ENCODE data around the gene MYO16.
"Not testable (repeated sequence)": the region's sequence is repeated elsewhere in the genome, so short reads cannot be mapped to it uniquely, and the experiment has no call there.

The MYO16 gene

GRCh38 chr13:109206616-109207015, 577.2 kb downstream of the MYO16 start:
- in situ Hi-C loops (cut with HindIII; ENCODE audit: low sequenced_read_pairs) = loop anchor here (5.0 kb wide), 1 partner anchor 51 kb away; no protein-coding TSS in a partner anchor

DNA sequence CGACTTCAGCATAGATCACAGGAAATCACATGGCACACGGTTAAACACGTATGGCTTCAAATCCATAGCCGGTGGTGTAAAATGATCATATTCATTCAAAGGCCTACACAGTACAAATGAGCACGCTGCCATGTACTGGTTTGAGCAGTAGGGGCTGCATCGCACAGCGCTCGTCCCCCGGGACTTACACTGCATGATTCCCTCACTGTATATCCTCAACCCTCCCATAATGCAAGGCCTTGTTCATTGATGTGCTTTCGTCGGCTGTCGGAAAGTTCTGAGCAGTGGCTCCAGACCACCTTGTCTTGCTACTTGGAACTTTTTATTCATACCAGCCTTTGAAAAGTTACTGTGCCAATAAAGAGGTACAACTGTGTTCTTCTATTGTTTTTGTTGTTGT, 578.2 kb downstream of the MYO16 start:
- in situ Hi-C loops (cut with HindIII; ENCODE audit: low sequenced_read_pairs) = loop anchor here (5.0 kb wide), 1 partner anchor 50 kb away; no protein-coding TSS in a partner anchor

DNA sequence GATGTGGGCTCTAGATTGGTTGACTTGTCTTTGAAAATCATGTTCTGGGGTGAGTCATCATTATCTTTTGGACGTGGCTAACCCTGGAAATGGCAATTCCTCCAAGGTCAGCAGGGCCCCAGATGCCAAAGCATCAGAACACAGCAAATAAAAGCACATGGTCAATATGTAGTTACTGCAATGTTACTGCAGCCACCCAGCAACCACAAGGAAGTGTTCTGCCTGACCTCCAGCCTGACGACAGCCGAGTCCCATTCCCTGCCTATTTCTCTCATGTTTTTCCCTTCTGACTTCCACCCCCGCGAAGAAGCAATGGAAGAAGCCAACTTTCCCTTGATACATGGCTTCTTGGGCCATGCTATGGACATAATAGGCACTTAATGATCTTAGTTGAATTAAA, 579.1 kb downstream of the MYO16 start:
- in situ Hi-C loops (cut with HindIII; ENCODE audit: low sequenced_read_pairs) = loop anchor here (5.0 kb wide), 1 partner anchor 49 kb away; no protein-coding TSS in a partner anchor

- in situ Hi-C loops (cut with HindIII; ENCODE audit: low sequenced_read_pairs) = loop anchor here (5.0 kb wide), 1 partner anchor 48 kb away; no protein-coding TSS in a partner anchor
These were observed 580.1 kb downstream of the MYO16 start for GRCh38 chr13:109209526-109209925.

GRCh38 chr13:109211616-109212015, 582.2 kb downstream of the MYO16 start:
- in situ Hi-C loops (cut with HindIII; ENCODE audit: low sequenced_read_pairs) = no loop called here

GRCh38 chr13:109212650-109213049, 583.2 kb downstream of the MYO16 start:
- in situ Hi-C loops (cut with HindIII; ENCODE audit: low sequenced_read_pairs) = no loop called here

DNA sequence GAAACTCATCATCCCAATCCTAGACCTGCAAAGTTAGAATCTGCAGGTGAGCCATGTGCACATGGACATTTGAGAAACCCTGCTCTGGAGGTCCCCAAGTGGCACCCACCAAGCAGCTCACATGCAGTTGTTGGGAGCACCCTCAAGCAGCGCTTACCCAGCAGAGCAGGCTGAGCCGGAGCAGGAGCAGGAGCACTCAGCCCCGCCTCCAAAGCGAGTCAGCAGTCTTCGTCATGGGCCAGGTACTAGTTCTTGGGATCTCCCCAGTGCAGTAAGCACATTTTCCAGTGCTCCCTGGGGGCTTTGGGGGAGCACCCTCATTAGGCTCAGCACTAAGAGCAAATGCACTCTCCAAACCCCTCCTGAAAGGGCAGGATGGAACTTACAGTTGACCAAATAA, 584.3 kb downstream of the MYO16 start:
- in situ Hi-C loops (cut with HindIII; ENCODE audit: low sequenced_read_pairs) = no loop called here

GRCh38 chr13:109214393-109214792, 585.0 kb downstream of the MYO16 start:
- in situ Hi-C loops (cut with HindIII; ENCODE audit: low sequenced_read_pairs) = no loop called here

GRCh38 chr13:109215377-109215776, 586.0 kb downstream of the MYO16 start:
- in situ Hi-C loops (cut with HindIII; ENCODE audit: low sequenced_read_pairs) = no loop called here

DNA sequence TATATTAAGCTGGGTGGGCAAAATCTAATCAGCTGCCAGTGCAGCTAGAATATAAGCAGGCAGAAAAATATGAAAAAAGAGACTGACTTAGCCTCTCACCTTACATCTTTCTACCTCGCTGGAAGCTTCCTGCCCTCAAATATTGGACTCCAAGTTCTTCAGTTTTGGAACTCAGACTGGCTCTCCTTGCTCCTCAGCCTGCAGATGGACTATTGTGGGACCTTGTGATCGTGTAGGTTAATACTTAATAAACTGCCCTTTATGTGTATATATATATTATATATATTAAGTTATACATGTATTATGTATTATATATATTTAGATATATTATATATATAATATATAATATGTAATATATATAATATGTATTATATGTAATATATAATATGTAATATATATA, 588.1 kb downstream of the MYO16 start:
- in situ Hi-C loops (cut with HindIII; ENCODE audit: low sequenced_read_pairs) = not testable (repeated sequence)

GRCh38 chr13:109220631-109221030, 591.2 kb downstream of the MYO16 start:
- in situ Hi-C loops (cut with HindIII; ENCODE audit: low sequenced_read_pairs) = no loop called here

GRCh38 chr13:109224033-109224432, 594.6 kb downstream of the MYO16 start:
- in situ Hi-C loops (cut with HindIII; ENCODE audit: low sequenced_read_pairs) = no loop called here

DNA sequence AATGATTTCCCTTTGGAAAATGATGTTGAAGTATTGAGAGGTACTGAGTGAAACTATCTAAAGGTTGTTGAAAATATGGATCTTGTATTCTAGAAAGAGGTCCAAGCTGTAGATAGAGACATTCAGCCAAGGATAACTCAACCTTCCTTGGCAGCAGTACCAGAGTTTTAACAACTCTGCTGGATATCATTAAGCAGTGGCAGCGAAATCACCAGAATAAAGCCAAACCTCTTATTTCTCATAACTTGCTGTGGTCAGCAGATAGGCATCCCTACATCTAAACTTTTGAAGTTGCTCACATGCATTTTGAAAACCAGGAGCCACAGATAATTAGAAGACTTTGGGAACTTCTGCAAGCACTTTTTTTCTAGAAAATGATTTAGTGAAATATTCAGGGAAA, 597.2 kb downstream of the MYO16 start:
- in situ Hi-C loops (cut with HindIII; ENCODE audit: low sequenced_read_pairs) = no loop called here

- in situ Hi-C loops (cut with HindIII; ENCODE audit: low sequenced_read_pairs) = no loop called here
These were observed 598.0 kb downstream of the MYO16 start for GRCh38 chr13:109227344-109227940.

DNA sequence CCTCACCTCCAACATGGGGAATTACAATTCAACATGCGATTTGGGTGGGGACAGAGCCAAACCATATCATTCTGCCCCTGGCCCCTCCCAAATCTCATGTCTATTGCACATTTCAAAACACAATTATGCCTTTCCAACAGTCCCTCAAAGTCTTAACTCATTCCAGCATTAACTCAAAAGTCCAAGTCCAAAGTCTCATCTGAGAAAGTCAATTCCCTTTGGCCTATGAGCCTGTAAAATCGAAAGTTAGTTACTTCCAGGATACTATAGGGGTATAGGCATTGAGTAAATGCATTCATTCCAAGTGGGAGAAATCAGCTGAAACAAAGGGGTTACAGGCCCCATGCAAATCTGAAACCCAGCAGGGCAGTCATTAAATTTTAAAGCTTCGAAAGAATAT, 598.8 kb downstream of the MYO16 start:
- in situ Hi-C loops (cut with HindIII; ENCODE audit: low sequenced_read_pairs) = no loop called here

GRCh38 chr13:109231888-109232287, 602.5 kb downstream of the MYO16 start:
- in situ Hi-C loops (cut with HindIII; ENCODE audit: low sequenced_read_pairs) = no loop called here

DNA sequence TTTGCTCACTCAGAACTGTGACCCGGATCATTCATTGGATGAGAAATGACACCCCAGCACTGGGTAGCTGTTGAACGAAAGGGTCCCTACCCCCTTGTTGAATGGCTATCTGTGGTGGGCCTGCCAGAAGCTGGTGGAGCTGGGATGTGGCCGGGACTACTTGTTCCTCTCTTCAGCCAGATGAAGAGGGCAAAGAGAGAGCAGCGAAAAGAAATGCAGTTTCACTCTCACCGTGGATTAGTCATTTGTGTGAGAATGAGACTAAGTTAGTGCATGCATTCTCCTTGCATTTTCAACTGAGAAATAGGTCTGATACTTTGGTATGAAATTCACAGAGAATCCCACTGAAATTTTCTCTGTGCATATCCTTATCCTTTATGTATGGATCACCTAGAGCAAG, 603.9 kb downstream of the MYO16 start:
- in situ Hi-C loops (cut with HindIII; ENCODE audit: low sequenced_read_pairs) = no loop called here

GRCh38 chr13:109235901-109236300, 606.5 kb downstream of the MYO16 start:
- in situ Hi-C loops (cut with HindIII; ENCODE audit: low sequenced_read_pairs) = no loop called here

- in situ Hi-C loops (cut with HindIII; ENCODE audit: low sequenced_read_pairs) = no loop called here
These were observed 611.7 kb downstream of the MYO16 start for GRCh38 chr13:109241160-109241559.

- in situ Hi-C loops (cut with HindIII; ENCODE audit: low sequenced_read_pairs) = no loop called here
These were observed 614.0 kb downstream of the MYO16 start for GRCh38 chr13:109243311-109243951.

GRCh38 chr13:109244566-109244965, 615.2 kb downstream of the MYO16 start:
- in situ Hi-C loops (cut with HindIII; ENCODE audit: low sequenced_read_pairs) = no loop called here

GRCh38 chr13:109246001-109246400, 616.6 kb downstream of the MYO16 start:
- in situ Hi-C loops (cut with HindIII; ENCODE audit: low sequenced_read_pairs) = no loop called here
